Glomerular visceral epithelial cell (primary cell): ENCODE data around the gene NCR3LG1.
"Not testable (repeated sequence)": the region's sequence is repeated elsewhere in the genome, so short reads cannot be mapped to it uniquely, and the experiment has no call there.

Experiments
- DNase-seq: peaks from one replicate; pipeline ENCODE4 v3.0.0-alpha.2; 2016; ENCODE audit errors: extremely low spot score

The NCR3LG1 gene

GRCh38 chr11:17412488-17413180 lies 61.0 kb downstream of the NCR3LG1 start:
- no peak for DNase-seq

- no peak for DNase-seq
Measured at GRCh38 chr11:17413414-17414316, 62.1 kb downstream of the NCR3LG1 start.

- DNase-seq = no peak
Measured at GRCh38 chr11:17414317-17414737, 62.7 kb downstream of the NCR3LG1 start.

GRCh38 chr11:17414992-17415391 lies 63.4 kb downstream of the NCR3LG1 start:
- DNase-seq = no peak

GRCh38 chr11:17415523-17416104 lies 64.0 kb downstream of the NCR3LG1 start:
- DNase-seq = no peak

- DNase-seq = no peak
Measured at GRCh38 chr11:17416492-17416891, 64.9 kb downstream of the NCR3LG1 start.

GRCh38 chr11:17418444-17419081 lies 67.0 kb downstream of the NCR3LG1 start:
- DNase-seq = no peak

GRCh38 chr11:17421781-17422180 lies 70.2 kb downstream of the NCR3LG1 start:
- DNase-seq = no peak

GRCh38 chr11:17423533-17424310 lies 72.1 kb downstream of the NCR3LG1 start:
- no peak for DNase-seq

- DNase-seq = not testable (repeated sequence)
Measured at GRCh38 chr11:17426233-17426632, 74.6 kb downstream of the NCR3LG1 start.
